OCI-LY1 (cell line): ENCODE results near the gene ADAMTS3.

Source experiments
- H2AFZ ChIP-seq: fragments of 200-600 bp; sonication (generic), shearing (Covaris generic); 2 replicates; pipeline ENCODE4 v1.6.0; 2014; ENCODE audit warnings: antibody characterized with exemption, mild to moderate bottlenecking, low read length
- H3F3A ChIP-seq: fragments of 200-600 bp; sonication (generic), shearing (Covaris generic); 2 replicates; pipeline ENCODE4 v1.6.0; 2014; ENCODE audit warnings: mild to moderate bottlenecking, antibody characterized with exemption, low read length, moderate library complexity; ENCODE audit not compliant: insufficient read depth
- H3K27ac ChIP-seq: fragments of 200-600 bp; sonication (generic); 2 replicates; pipeline ENCODE4 v1.5.1; 2014; ENCODE audit warnings: low read length, mixed run types, mild to moderate bottlenecking, low read depth; ENCODE audit not compliant: poor library complexity, severe bottlenecking
- H3K27me3 ChIP-seq: fragments of 200-600 bp; sonication (generic); 2 replicates; pipeline ENCODE4 v1.6.0; 2014; ENCODE audit warnings: antibody characterized with exemption, mild to moderate bottlenecking, low read length, moderate library complexity; ENCODE audit not compliant: insufficient read depth
- H3K36me3 ChIP-seq: fragments of 200-600 bp; sonication (generic); 2 replicates; pipeline ENCODE4 v1.6.1; 2014; ENCODE audit warnings: mild to moderate bottlenecking, antibody characterized with exemption, low read length, moderate library complexity, mixed read lengths; ENCODE audit not compliant: insufficient read depth
- H3K4me1 ChIP-seq: fragments of 200-600 bp; sonication (generic); 2 replicates; pipeline ENCODE4 v1.5.1; 2014; ENCODE audit warnings: mild to moderate bottlenecking, low read length, moderate library complexity; ENCODE audit not compliant: insufficient read depth, severe bottlenecking
- H3K4me2 ChIP-seq: fragments of 200-600 bp; sonication (generic), shearing (Covaris generic); 2 replicates; pipeline ENCODE4 v1.6.1; 2014; ENCODE audit warnings: low read length
- H3K4me3 ChIP-seq: fragments of 200-600 bp; sonication (generic); 2 replicates; pipeline ENCODE4 v1.5.1; 2014; ENCODE audit warnings: low read length, low read depth, mild to moderate bottlenecking, mixed read lengths; ENCODE audit not compliant: poor library complexity, severe bottlenecking
- H3K79me2 ChIP-seq: fragments of 200-600 bp; shearing (Covaris generic); 2 replicates; pipeline ENCODE4 v1.6.1; 2016; ENCODE audit warnings: mixed run types, low read length, mixed read lengths; ENCODE audit not compliant: insufficient read depth
- H3K9ac ChIP-seq: fragments of 200-600 bp; sonication (generic), shearing (Covaris generic); 2 replicates; pipeline ENCODE4 v1.6.1; 2014; ENCODE audit warnings: mild to moderate bottlenecking, low read length, mixed read lengths
- H3K9me2 ChIP-seq: fragments of 200-600 bp; sonication (generic), shearing (Covaris generic); 2 replicates; pipeline ENCODE4 v1.6.1; 2014; ENCODE audit warnings: low read depth, mild to moderate bottlenecking, low read length, mixed read lengths
- H3K9me3 ChIP-seq: fragments of 200-600 bp; shearing (Covaris generic); 2 replicates; pipeline ENCODE4 v1.6.1; 2014; ENCODE audit warnings: low read length, mixed read lengths
- H4K20me1 ChIP-seq: fragments of 200-600 bp; sonication (generic), shearing (Covaris generic); 2 replicates; pipeline ENCODE4 v1.6.0; 2016; ENCODE audit warnings: mild to moderate bottlenecking, low read length; ENCODE audit not compliant: insufficient read depth
- CTCF ChIP-seq: fragments of 200-600 bp; sonication (generic), shearing (Covaris generic); IDR thresholded peaks from 2 replicates; pipeline ENCODE4 v1.5.1; 2017; ENCODE audit warnings: mild to moderate bottlenecking, antibody characterized with exemption, low read length, moderate library complexity, mixed read lengths
- EZH2 ChIP-seq: fragments of 200-600 bp; sonication (generic), shearing (Covaris generic); IDR thresholded peaks from 2 replicates; pipeline ENCODE4 v1.8.0; 2017; ENCODE audit warnings: borderline replicate concordance, mixed run types, mild to moderate bottlenecking, antibody characterized with exemption, low read length, moderate library complexity, mixed read lengths

The ADAMTS3 gene

GRCh38 chr4:72295966-72296557, 273.0 kb downstream of the ADAMTS3 start:
- Histone ChIP-seq H3K9ac (no peak overlapping the region), H3K79me2 (no peaks in the 10 kb centered on the region), H3K36me3 (no peaks in the 10 kb centered on the region), H3F3A (no peaks in the 10 kb centered on the region), H3K27me3 (no peaks in the 10 kb centered on the region), H2AFZ (no peak overlapping the region), H3K4me3 (no peak overlapping the region), H3K27ac (no peak overlapping the region), H3K4me1 (no peaks in the 10 kb centered on the region), H4K20me1 (no peaks in the 10 kb centered on the region), H3K9me2 (no peaks in the 10 kb centered on the region), H3K4me2 (no peak overlapping the region), H3K9me3 (no peaks in the 10 kb centered on the region)
- peak; percentile 67 for TF ChIP-seq CTCF
- TF ChIP-seq EZH2 = no peak

- no peaks in the 10 kb centered on the region for H3K27me3 ChIP-seq
- H3K9me2 ChIP-seq = no peaks in the 10 kb centered on the region
- no peak overlapping the region for H3K9ac ChIP-seq
- H3K4me3 ChIP-seq = no peak overlapping the region
- H3K4me2 ChIP-seq = no peak overlapping the region
- H3K27ac ChIP-seq = no peak overlapping the region
- H3K9me3 ChIP-seq = no peaks in the 10 kb centered on the region
- no peaks in the 10 kb centered on the region for H3K79me2 ChIP-seq
- TF ChIP-seq EZH2 (no peak), CTCF (no peak)
- H3K4me1 ChIP-seq = no peaks in the 10 kb centered on the region
- H4K20me1 ChIP-seq = no peaks in the 10 kb centered on the region
- no peaks in the 10 kb centered on the region for H3K36me3 ChIP-seq
- H2AFZ ChIP-seq = no peak overlapping the region
- no peaks in the 10 kb centered on the region for H3F3A ChIP-seq
These were observed 278.3 kb downstream of the ADAMTS3 start for GRCh38 chr4:72290737-72291136.

GRCh38 chr4:72286910-72287309, 282.1 kb downstream of the ADAMTS3 start:
- Histone ChIP-seq H3K4me2 (no peak overlapping the region), H3K9me2 (no peaks in the 10 kb centered on the region), H3K36me3 (no peaks in the 10 kb centered on the region), H4K20me1 (no peaks in the 10 kb centered on the region), H3K4me3 (no peak overlapping the region), H3K27ac (no peak overlapping the region), H3K9me3 (no peaks in the 10 kb centered on the region), H2AFZ (no peak overlapping the region), H3K27me3 (no peaks in the 10 kb centered on the region), H3K9ac (no peak overlapping the region), H3K4me1 (no peaks in the 10 kb centered on the region), H3F3A (no peaks in the 10 kb centered on the region), H3K79me2 (no peaks in the 10 kb centered on the region)
- no peak for TF ChIP-seq CTCF
- no peak for TF ChIP-seq EZH2
